A549 (cell line): ENCODE data around the gene SMIM44. TPM values are rescaled to one million over a fixed set of nuclear protein-coding genes. Genes with fewer than 3 reads are reported as not detected.

Experiments
- ATAC-seq, 2 experiments: fragments of 200-7000 bp in 1 of 2; fragments of >200 bp in 1 of 2; cut with Nextera tagmentation in 1 of 2; cut with Tn5 transposase in 1 of 2; 3 replicates each; pipeline versions ENCODE4 v1.8.0 to v1.9.1; 2018 to 2020; ENCODE audit warnings: mild to moderate bottlenecking in 1 of 2, moderate library complexity in 1 of 2
- CTCF ChIA-PET: fragments of 300-600 bp; sonication (Branson Sonifier 250); formaldehyde crosslinking; extraction: SDS; loops from one replicate; lab custom pipeline; 2021; ENCODE audit warnings: antibody characterized with exemption, inconsistent platforms; lab: Yijun Ruan, JAX
- POLR2A ChIA-PET: fragments of 350-600 bp; formaldehyde crosslinking; extraction: SDS; loops from one replicate; lab custom pipeline; 2021; ENCODE audit warnings: antibody characterized with exemption, inconsistent platforms; lab: Yijun Ruan, JAX
- DNase-seq, 2 experiments: peaks; one replicate each; pipeline versions ENCODE4 v3.0.0 to v3.0.0-alpha.2; 2011 to 2016; ENCODE audit warnings: low read depth in 1 of 2, low spot score in 1 of 2
- FAIRE-seq: peaks from 2 replicates; lab custom pipeline; 2011; peaks lifted over from hg19 to GRCh38; lab: Jason Lieb, UNC
- H3K27ac ChIP-seq, 2 experiments: fragments of >200 bp; sonication (Bioruptor Twin); formaldehyde crosslinking; 3 replicates each; pipeline ENCODE4 v1.5.1; 2016 to 2017
- H3K4me1 ChIP-seq: fragments of >200 bp; sonication (Bioruptor Twin); formaldehyde crosslinking; 3 replicates; pipeline ENCODE4 v1.6.1; 2016
- H3K4me2 ChIP-seq: fragments of >200 bp; sonication (Bioruptor Twin); formaldehyde crosslinking; 3 replicates; pipeline ENCODE4 v1.6.1; 2016
- H3K4me3 ChIP-seq: fragments of >200 bp; sonication (Bioruptor Twin); formaldehyde crosslinking; 3 replicates; pipeline ENCODE4 v1.5.1; 2016
- H3K9me3 ChIP-seq: fragments of >200 bp; sonication (Bioruptor Twin); formaldehyde crosslinking; 3 replicates; pipeline ENCODE4 v1.6.1; 2016
- CBX2 ChIP-seq: fragments of 200-600 bp; sonication (generic); IDR thresholded peaks from 2 replicates; pipeline ENCODE4 v1.6.1; 2016; ENCODE audit warnings: low read depth, mild to moderate bottlenecking, borderline replicate concordance
- CEBPB ChIP-seq, 2 experiments: fragments of >200 bp in 1 of 2; sonication (Bioruptor Twin) in 1 of 2; formaldehyde crosslinking in 1 of 2; IDR thresholded peaks; 2 replicates each; pipeline ENCODE4 v1.6.1; 2012 to 2016
- CHD2 ChIP-seq: fragments of 150-350 bp; IDR thresholded peaks from 2 replicates; pipeline ENCODE4 v1.6.1; 2014; ENCODE audit warnings: low read length; ENCODE audit not compliant: partially characterized antibody
- EP300 ChIP-seq, 2 experiments: fragments of >200 bp; sonication (Bioruptor Twin); formaldehyde crosslinking; IDR thresholded peaks; 2 replicates in 1 of 2; 3 replicates in 1 of 2; pipeline ENCODE4 v1.6.1; 2016 to 2017
- FOSB ChIP-seq: fragments of 250-450 bp; sonication (Bioruptor Pico); IDR thresholded peaks from 2 replicates; pipeline ENCODE4 v1.5.0; 2020; ENCODE audit warnings: mild to moderate bottlenecking, moderate library complexity
- FOSL2 ChIP-seq, 2 experiments: fragments of 450-650 bp in 1 of 2; fragments of >200 bp in 1 of 2; sonication (Bioruptor Twin) in 1 of 2; formaldehyde crosslinking; IDR thresholded peaks; 2 replicates each; pipeline versions ENCODE4 v1.5.0 to v1.6.1; 2016 to 2020; ENCODE audit warnings: mild to moderate bottlenecking in 1 of 2, moderate library complexity in 1 of 2
- GATA3 ChIP-seq: IDR thresholded peaks from 2 replicates; pipeline ENCODE4 v1.6.1; 2012; ENCODE audit warnings: borderline replicate concordance
- HEYL ChIP-seq: fragments of 250-450 bp; sonication (Bioruptor Pico); IDR thresholded peaks from 2 replicates; pipeline ENCODE4 v1.8.0; 2021; ENCODE audit warnings: mild to moderate bottlenecking, moderate library complexity
- HOXB13 ChIP-seq: fragments of 250-450 bp; sonication (Bioruptor Pico); IDR thresholded peaks from 2 replicates; pipeline ENCODE4 v1.5.0; 2020; ENCODE audit warnings: low read depth, mild to moderate bottlenecking, moderate library complexity
- HOXB5 ChIP-seq: fragments of 250-450 bp; sonication (Bioruptor Pico); IDR thresholded peaks from 2 replicates; pipeline ENCODE4 v1.5.0; 2020; ENCODE audit warnings: mild to moderate bottlenecking, moderate library complexity
- JUN ChIP-seq, 2 experiments: fragments of >200 bp; sonication (Bioruptor Twin); formaldehyde crosslinking; IDR thresholded peaks; 2 replicates in 1 of 2; 3 replicates in 1 of 2; pipeline ENCODE4 v1.6.1; 2016 to 2017
- JUNB ChIP-seq: fragments of >200 bp; sonication (Bioruptor Twin); formaldehyde crosslinking; IDR thresholded peaks from 2 replicates; pipeline ENCODE4 v1.6.1; 2016
- KDM5A ChIP-seq: fragments of 200-600 bp; sonication (generic); IDR thresholded peaks from 2 replicates; pipeline ENCODE4 v1.6.1; 2016; ENCODE audit warnings: antibody characterized with exemption, mild to moderate bottlenecking
- MAFK ChIP-seq: fragments of 450-650 bp; IDR thresholded peaks from 2 replicates; pipeline ENCODE4 v1.6.1; 2014; ENCODE audit not compliant: partially characterized antibody
- MYC ChIP-seq: IDR thresholded peaks from 2 replicates; pipeline ENCODE4 v1.6.1; 2012; ENCODE audit warnings: mild to moderate bottlenecking, inconsistent platforms, low read length, improper control_type of control experiment, borderline replicate concordance
- NFE2L2 ChIP-seq: fragments of 150-350 bp; conservative IDR thresholded peaks from 2 replicates; pipeline ENCODE4 v1.6.1; 2014; ENCODE audit warnings: low read length
- NPAS2 ChIP-seq: fragments of 250-450 bp; sonication (Bioruptor Pico); IDR thresholded peaks from 2 replicates; pipeline ENCODE4 v1.8.0; 2022; ENCODE audit warnings: mild to moderate bottlenecking, moderate library complexity, borderline replicate concordance
- NR3C1 ChIP-seq: fragments of >200 bp; sonication (Bioruptor Twin); formaldehyde crosslinking; IDR thresholded peaks from 3 replicates; pipeline ENCODE4 v1.6.1; 2017
- RAD21 ChIP-seq, 2 experiments: fragments of >200 bp in 1 of 2; sonication (Bioruptor Twin) in 1 of 2; formaldehyde crosslinking in 1 of 2; IDR thresholded peaks in 1 of 2; conservative IDR thresholded peaks in 1 of 2; 2 replicates in 1 of 2; 3 replicates in 1 of 2; pipeline ENCODE4 v1.6.1; 2012 to 2018; ENCODE audit warnings: inconsistent platforms in 1 of 2
- RNF2 ChIP-seq: fragments of 200-600 bp; sonication (generic); IDR thresholded peaks from 2 replicates; pipeline ENCODE4 v1.6.1; 2016; ENCODE audit warnings: low read depth, mild to moderate bottlenecking, antibody characterized with exemption, moderate library complexity, borderline replicate concordance
- SMC3 ChIP-seq: fragments of >200 bp; sonication (Bioruptor Twin); formaldehyde crosslinking; IDR thresholded peaks from 3 replicates; pipeline ENCODE4 v1.6.1; 2018; ENCODE audit warnings: inconsistent platforms
- WGBS: methylation state at CpG from one replicate; pipeline ENCODE4 v1.1.6; 2017; ENCODE audit errors: missing lambda C conversion rate; 5-methylcytosine and 5-hydroxymethylcytosine counted together
- polyA plus RNA-seq, 4 experiments: library from polyadenylated mRNA; depleted of rRNA in 3 of 4; stranded (reverse); fragments of >200 nt; fragmentation: RNase III in 1 of 4; extraction: RNeasy Plus Mini Kit Qiagen cat#74134 plus additional on column Dnase treatment in 1 of 4; gene quantifications; 2 replicates in 3 of 4; 3 replicates in 1 of 4; pipeline ENCODE4 v1.2.3, GENCODE V29; 2011 to 2017
- TF ChIP-seq, protein P1 (sequence below): IDR thresholded peaks from 2 replicates; pipeline ENCODE4 v1.6.1; 2012
- TF ChIP-seq, protein P2 (sequence below): fragments of >200 bp; sonication (Bioruptor Twin); formaldehyde crosslinking; IDR thresholded peaks from 2 replicates; pipeline ENCODE4 v1.6.1; 2016
- TF ChIP-seq, protein P3 (sequence below): fragments of >200 bp; sonication (Bioruptor Twin); formaldehyde crosslinking; IDR thresholded peaks from 3 replicates; pipeline ENCODE4 v1.6.1; 2016
- TF ChIP-seq, protein P4 (sequence below): fragments of 450-650 bp; IDR thresholded peaks from 2 replicates; pipeline ENCODE4 v1.6.1; 2014; ENCODE audit warnings: antibody characterized with exemption
- TF ChIP-seq, protein P5 (sequence below): IDR thresholded peaks from 2 replicates; pipeline ENCODE4 v1.6.1; 2012
- TF ChIP-seq, protein P6 (sequence below): fragments of 200-600 bp; sonication (generic); IDR thresholded peaks from 2 replicates; pipeline ENCODE4 v1.6.1; 2016; ENCODE audit warnings: antibody characterized with exemption, mild to moderate bottlenecking, moderate library complexity

The SMIM44 gene
- polyA plus RNA-seq, 2 of the 4 experiments (the other 2 are of a cell fraction): not detected

DNA sequence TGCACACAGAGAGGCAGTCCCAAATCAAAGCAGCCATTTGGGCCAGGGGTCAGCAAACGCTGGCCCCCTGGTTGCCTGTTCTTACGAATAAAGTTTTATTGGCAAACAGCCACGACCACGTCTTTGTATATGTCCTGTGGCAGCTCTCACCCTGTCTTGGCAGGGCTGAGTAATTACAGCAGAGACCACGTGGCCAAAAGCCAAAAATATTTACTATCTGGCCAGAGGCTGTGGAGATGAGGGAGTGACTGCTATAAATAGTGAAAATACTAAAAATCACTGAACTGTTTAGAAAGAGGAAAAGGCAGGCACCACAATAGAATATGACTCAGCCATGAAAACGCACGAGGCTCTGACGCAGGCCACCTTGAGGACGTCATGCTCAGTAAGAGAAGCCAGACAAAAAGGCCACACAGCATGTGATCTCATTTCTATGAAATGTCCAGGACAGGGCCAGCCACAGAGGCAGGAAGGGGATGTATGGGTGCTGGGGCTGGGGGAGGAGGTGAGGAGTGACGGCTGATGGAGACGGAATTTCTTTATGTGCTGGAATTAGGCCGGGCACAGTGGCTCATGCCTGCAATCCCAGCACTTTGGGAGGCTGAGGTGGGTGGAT lies 32.3 kb downstream of the SMIM44 start:
- POLR2A ChIA-PET: interaction anchor here (1.0 kb wide), 1 partner anchor 18 kb away, joined by 3 read pairs; no protein-coding TSS in a partner anchor

DNA sequence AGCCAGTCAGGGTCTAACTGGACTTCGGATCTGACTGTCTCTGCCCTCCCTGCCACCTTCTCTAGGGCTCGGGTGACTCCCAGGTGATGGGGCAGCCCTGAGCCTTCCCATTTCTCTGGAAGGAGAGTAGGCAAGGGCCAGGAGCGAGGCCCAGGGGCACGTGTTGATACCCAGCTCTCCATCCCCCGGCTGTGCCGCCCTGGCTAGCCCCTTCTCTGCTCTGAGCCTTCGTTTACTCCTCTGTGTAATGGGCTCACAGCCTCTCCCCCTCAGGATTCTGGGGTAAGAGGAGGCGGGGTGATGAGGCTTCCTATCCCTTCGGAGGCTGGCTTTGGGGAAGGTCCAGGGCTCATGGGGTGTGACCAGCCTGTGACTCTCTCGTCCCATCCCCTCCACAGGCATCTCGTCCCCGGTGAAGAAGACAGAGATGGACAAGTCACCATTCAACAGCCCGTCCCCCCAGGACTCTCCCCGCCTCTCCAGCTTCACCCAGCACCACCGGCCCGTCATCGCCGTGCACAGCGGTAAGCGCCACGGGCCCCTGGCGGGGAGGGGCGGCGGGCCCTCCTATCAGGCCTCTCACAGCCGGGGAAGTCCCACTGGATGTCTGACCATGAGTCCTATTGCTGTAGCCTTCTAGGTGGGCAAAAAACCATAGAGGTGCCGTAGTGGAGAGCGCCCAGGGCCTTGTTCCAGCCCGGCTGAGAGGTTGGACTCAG lies 34.5 kb downstream of the SMIM44 start:
- DNase-seq (no peak), FAIRE-seq (no peak), ATAC-seq (no peak)
- Histone ChIP-seq H3K4me2 (no peak overlapping the region), H3K4me1 (peaks cover 23% of the 10 kb centered on the region), H3K4me3 (no peak overlapping the region), H3K27ac (0 out of 6 replicates have a peak overlapping the region, but pooled peaks of 1 of the 2 experiments have one; percentile 28), H3K9me3 (no peaks in the 10 kb centered on the region)
- POLR2A ChIA-PET: no interaction called here
- TF ChIP-seq MAFK: no peak
- TF ChIP-seq HEYL (CRISPR knock-in tag): no peak
- TF ChIP-seq NFE2L2: no peak
- TF ChIP-seq NR3C1: no peak
- no peak for TF ChIP-seq NPAS2 (CRISPR knock-in tag)
- TF ChIP-seq EP300 (IDR thresholded peaks at IDR 0.05): no peak
- TF ChIP-seq, protein P1, sequence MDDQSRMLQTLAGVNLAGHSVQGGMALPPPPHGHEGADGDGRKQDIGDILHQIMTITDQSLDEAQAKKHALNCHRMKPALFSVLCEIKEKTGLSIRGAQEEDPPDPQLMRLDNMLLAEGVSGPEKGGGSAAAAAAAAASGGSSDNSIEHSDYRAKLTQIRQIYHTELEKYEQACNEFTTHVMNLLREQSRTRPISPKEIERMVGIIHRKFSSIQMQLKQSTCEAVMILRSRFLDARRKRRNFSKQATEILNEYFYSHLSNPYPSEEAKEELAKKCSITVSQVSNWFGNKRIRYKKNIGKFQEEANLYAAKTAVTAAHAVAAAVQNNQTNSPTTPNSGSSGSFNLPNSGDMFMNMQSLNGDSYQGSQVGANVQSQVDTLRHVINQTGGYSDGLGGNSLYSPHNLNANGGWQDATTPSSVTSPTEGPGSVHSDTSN: no peak
- TF ChIP-seq, protein P2, sequence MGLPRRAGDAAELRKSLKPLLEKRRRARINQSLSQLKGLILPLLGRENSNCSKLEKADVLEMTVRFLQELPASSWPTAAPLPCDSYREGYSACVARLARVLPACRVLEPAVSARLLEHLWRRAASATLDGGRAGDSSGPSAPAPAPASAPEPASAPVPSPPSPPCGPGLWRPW: no peak
- TF ChIP-seq, protein P3, sequence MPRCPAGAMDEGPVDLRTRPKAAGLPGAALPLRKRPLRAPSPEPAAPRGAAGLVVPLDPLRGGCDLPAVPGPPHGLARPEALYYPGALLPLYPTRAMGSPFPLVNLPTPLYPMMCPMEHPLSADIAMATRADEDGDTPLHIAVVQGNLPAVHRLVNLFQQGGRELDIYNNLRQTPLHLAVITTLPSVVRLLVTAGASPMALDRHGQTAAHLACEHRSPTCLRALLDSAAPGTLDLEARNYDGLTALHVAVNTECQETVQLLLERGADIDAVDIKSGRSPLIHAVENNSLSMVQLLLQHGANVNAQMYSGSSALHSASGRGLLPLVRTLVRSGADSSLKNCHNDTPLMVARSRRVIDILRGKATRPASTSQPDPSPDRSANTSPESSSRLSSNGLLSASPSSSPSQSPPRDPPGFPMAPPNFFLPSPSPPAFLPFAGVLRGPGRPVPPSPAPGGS: no peak
- no peak for TF ChIP-seq CHD2
- TF ChIP-seq FOSB (CRISPR knock-in tag): no peak
- CTCF ChIA-PET: interaction anchor here (1.6 to 2.5 kb wide), 4 partner anchors 9 to 24 kb away, joined by 4 to 9 read pairs (median 8); no protein-coding TSS in a partner anchor
- 89% methylated on average over 26 of the region's 28 CpGs for WGBS

More for the DNA sequence above, 32.3 kb downstream of the SMIM44 start:
- H3K4me1 ChIP-seq: peaks cover 25% of the 10 kb centered on the region
- peak; percentile 91 to 96 for ATAC-seq
- H3K4me2 ChIP-seq: peak overlapping the region; percentile 64
- CTCF ChIA-PET: interaction anchor here (0.7 to 2.5 kb wide), 6 partner anchors 10 to 589 kb away, joined by 3 to 7 read pairs (median 3); no protein-coding TSS in a partner anchor
- FAIRE-seq: peak; percentile 54
- TF ChIP-seq NR3C1 (no peak), MAFK (peak; percentile 34), FOSB (CRISPR knock-in tag) (0 out of 2 replicates have a peak, but pooled peaks have one; percentile 29), KDM5A (no peak), GATA3 (peak; percentile 86; the same call in 1 of the 2 replicates), JUNB (peak; percentile 94), HOXB5 (CRISPR knock-in tag) (peak; percentile 87), SMC3 (peak; percentile 37; the same call in 1 of the 3 replicates), FOSL2 (IDR thresholded peaks at IDR 0.05) (peak; percentile 83), FOSL2 (CRISPR knock-in tag; IDR thresholded peaks at IDR 0.05) (peak; percentile 94), CEBPB (IDR thresholded peaks at IDR 0.05) (peak; percentile 18 to 69; a peak in 3 of 4 replicates), RAD21 (conservative IDR thresholded peaks at IDR 0.05 in 1 of 2, IDR thresholded peaks at IDR 0.05 in 1 of 2) (peak in 1 of 2 experiments; percentile 40; a peak in 2 of 5 replicates), CBX2 (no peak), RNF2 (no peak), MYC (peak; percentile 90), EP300 (IDR thresholded peaks at IDR 0.05) (peak; percentile 89 to 93), JUN (IDR thresholded peaks at IDR 0.05) (peak; percentile 95; a peak in 4 of 5 replicates), HOXB13 (CRISPR knock-in tag) (0 out of 2 replicates have a peak, but pooled peaks have one; percentile 5), CHD2 (no peak)
- TF ChIP-seq, protein P3: peak; percentile 85; the same call in 2 of the 3 replicates
- TF ChIP-seq, protein P4, sequence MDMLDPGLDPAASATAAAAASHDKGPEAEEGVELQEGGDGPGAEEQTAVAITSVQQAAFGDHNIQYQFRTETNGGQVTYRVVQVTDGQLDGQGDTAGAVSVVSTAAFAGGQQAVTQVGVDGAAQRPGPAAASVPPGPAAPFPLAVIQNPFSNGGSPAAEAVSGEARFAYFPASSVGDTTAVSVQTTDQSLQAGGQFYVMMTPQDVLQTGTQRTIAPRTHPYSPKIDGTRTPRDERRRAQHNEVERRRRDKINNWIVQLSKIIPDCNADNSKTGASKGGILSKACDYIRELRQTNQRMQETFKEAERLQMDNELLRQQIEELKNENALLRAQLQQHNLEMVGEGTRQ: peak; percentile 85
- TF ChIP-seq, protein P5, sequence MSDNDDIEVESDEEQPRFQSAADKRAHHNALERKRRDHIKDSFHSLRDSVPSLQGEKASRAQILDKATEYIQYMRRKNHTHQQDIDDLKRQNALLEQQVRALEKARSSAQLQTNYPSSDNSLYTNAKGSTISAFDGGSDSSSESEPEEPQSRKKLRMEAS: peak; percentile 92
- TF ChIP-seq, protein P6, sequence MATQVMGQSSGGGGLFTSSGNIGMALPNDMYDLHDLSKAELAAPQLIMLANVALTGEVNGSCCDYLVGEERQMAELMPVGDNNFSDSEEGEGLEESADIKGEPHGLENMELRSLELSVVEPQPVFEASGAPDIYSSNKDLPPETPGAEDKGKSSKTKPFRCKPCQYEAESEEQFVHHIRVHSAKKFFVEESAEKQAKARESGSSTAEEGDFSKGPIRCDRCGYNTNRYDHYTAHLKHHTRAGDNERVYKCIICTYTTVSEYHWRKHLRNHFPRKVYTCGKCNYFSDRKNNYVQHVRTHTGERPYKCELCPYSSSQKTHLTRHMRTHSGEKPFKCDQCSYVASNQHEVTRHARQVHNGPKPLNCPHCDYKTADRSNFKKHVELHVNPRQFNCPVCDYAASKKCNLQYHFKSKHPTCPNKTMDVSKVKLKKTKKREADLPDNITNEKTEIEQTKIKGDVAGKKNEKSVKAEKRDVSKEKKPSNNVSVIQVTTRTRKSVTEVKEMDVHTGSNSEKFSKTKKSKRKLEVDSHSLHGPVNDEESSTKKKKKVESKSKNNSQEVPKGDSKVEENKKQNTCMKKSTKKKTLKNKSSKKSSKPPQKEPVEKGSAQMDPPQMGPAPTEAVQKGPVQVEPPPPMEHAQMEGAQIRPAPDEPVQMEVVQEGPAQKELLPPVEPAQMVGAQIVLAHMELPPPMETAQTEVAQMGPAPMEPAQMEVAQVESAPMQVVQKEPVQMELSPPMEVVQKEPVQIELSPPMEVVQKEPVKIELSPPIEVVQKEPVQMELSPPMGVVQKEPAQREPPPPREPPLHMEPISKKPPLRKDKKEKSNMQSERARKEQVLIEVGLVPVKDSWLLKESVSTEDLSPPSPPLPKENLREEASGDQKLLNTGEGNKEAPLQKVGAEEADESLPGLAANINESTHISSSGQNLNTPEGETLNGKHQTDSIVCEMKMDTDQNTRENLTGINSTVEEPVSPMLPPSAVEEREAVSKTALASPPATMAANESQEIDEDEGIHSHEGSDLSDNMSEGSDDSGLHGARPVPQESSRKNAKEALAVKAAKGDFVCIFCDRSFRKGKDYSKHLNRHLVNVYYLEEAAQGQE: no peak
- TF ChIP-seq, protein P2: no peak
- DNase-seq: peak; percentile 67 to 98
- H3K9me3 ChIP-seq: no peaks in the 10 kb centered on the region
- WGBS: 1% methylated on average over 12 of the region's 12 CpGs
- no peak overlapping the region for H3K4me3 ChIP-seq
- H3K27ac ChIP-seq: peak overlapping the region; percentile 91
